HCT116 (cell line): ENCODE data around the gene FAM193A. TPM values are rescaled to one million over a fixed set of nuclear protein-coding genes. Genes with fewer than 3 reads are reported as not detected.

Experiments used
- ATAC-seq: fragments of 200-7000 bp; cut with Tn5 transposase; 2 replicates; pipeline ENCODE4 v1.9.1; 2020; ENCODE audit warnings: mild to moderate bottlenecking, moderate library complexity
- BruUV-seq: library from RNA; stranded (reverse); fragments of 400-500 nt; replicated peaks from 2 replicates; lab custom pipeline; 2021; lab: Mats Ljungman, UMichigan
- CTCF ChIA-PET: fragments of 300-600 bp; sonication (Branson Sonifier 250); formaldehyde crosslinking; loops from one replicate; lab custom pipeline; 2021; ENCODE audit warnings: antibody characterized with exemption; lab: Charles Lee
- POLR2A ChIA-PET: fragments of 300-600, 350-600 bp; sonication (Branson Sonifier 250); formaldehyde crosslinking; loops from one replicate; lab custom pipeline; 2021; ENCODE audit warnings: antibody characterized with exemption; lab: Charles Lee
- RAD21 ChIA-PET, 2 experiments: fragments of 300-600 bp; sonication (Branson Sonifier 250); formaldehyde crosslinking; loops; one replicate each; lab custom pipeline; 2023; ENCODE audit warnings: low total read pairs in 2 of 2; ENCODE audit not compliant: uncharacterized antibody in 2 of 2, unreplicated experiment in 2 of 2, low non-redundant PET in 1 of 2; lab: Charles Lee
- DNase-seq: peaks from one replicate; pipeline ENCODE4 v3.0.0-alpha.2; 2010; ENCODE audit warnings: low read depth, low spot score
- H2AFZ ChIP-seq: fragments of 200-600 bp; shearing (Covaris generic), sonication (generic); 2 replicates; pipeline ENCODE4 v1.6.1; 2017; ENCODE audit warnings: low read depth, mixed run types, mixed read lengths, antibody characterized with exemption, low read length; ENCODE audit not compliant: poor library complexity, severe bottlenecking
- H3K27ac ChIP-seq: 2 replicates; pipeline ENCODE4 v1.5.1; 2012; ENCODE audit warnings: low read depth, low read length
- H3K27me3 ChIP-seq: fragments of 200-600 bp; sonication (generic); 2 replicates; pipeline ENCODE4 v1.6.1; 2016; ENCODE audit warnings: mixed run types, low read length, mixed read lengths; ENCODE audit not compliant: insufficient read depth
- H3K36me3 ChIP-seq, 2 experiments: fragments of 200-500 bp in 1 of 2; fragments of 200-600 bp in 1 of 2; sonication (Bioruptor generic) in 1 of 2; sonication (generic) in 1 of 2; 2 replicates each; pipeline versions ENCODE4 v1.5.1 to v1.6.1; 2014 to 2016; ENCODE audit warnings: low read length in 2 of 2, inconsistent platforms in 1 of 2, mixed read lengths in 1 of 2, mixed run types in 1 of 2; ENCODE audit not compliant: insufficient read depth in 2 of 2, control insufficient read depth in 1 of 2
- H3K4me1 ChIP-seq, 2 experiments: fragments of 200-600 bp in 1 of 2; sonication (generic) in 1 of 2; 2 replicates each; pipeline versions ENCODE4 v1.5.1 to v1.6.1; 2012 to 2017; ENCODE audit warnings: low read length in 2 of 2, inconsistent platforms in 1 of 2, mild to moderate bottlenecking in 1 of 2, mixed read lengths in 1 of 2, mixed run types in 1 of 2, moderate library complexity in 1 of 2; ENCODE audit not compliant: insufficient read depth in 2 of 2, control insufficient read depth in 1 of 2
- H3K4me2 ChIP-seq: fragments of 200-600 bp; sonication (generic); 2 replicates; pipeline ENCODE4 v1.6.1; 2017; ENCODE audit warnings: mixed run types, low read length, mixed read lengths
- H3K4me3 ChIP-seq, 2 experiments: fragments of 200-600 bp in 1 of 2; sonication (generic) in 1 of 2; replicated peaks in 1 of 2; 2 replicates each; pipeline ENCODE4 v1.5.1; 2011 to 2016; ENCODE audit warnings: low read length in 2 of 2, control low read depth in 1 of 2, low read depth in 1 of 2, mild to moderate bottlenecking in 1 of 2, mixed read lengths in 1 of 2, mixed run types in 1 of 2
- H3K79me2 ChIP-seq: fragments of 200-600 bp; sonication (generic); 2 replicates; pipeline ENCODE4 v1.6.1; 2017; ENCODE audit warnings: mild to moderate bottlenecking, mixed run types, low read length, moderate library complexity, mixed read lengths; ENCODE audit not compliant: insufficient read depth
- H3K9ac ChIP-seq: fragments of 200-600 bp; sonication (generic); 2 replicates; pipeline ENCODE4 v1.6.1; 2016; ENCODE audit warnings: low read length, mixed read lengths
- H3K9me2 ChIP-seq: fragments of 200-600 bp; sonication (generic), shearing (Covaris generic); 2 replicates; pipeline ENCODE4 v1.6.1; 2017; ENCODE audit warnings: mixed run types, mild to moderate bottlenecking, moderate library complexity; ENCODE audit not compliant: insufficient read depth
- H3K9me3 ChIP-seq, 2 experiments: fragments of 200-500 bp in 1 of 2; fragments of 200-600 bp in 1 of 2; sonication (Bioruptor generic) in 1 of 2; sonication (generic) in 1 of 2; 2 replicates each; pipeline ENCODE4 v1.6.1; 2014 to 2017; ENCODE audit warnings: low read length in 2 of 2, mixed read lengths in 2 of 2, inconsistent platforms in 1 of 2, low read depth in 1 of 2, mild to moderate bottlenecking in 1 of 2, mixed run types in 1 of 2, moderate library complexity in 1 of 2; ENCODE audit not compliant: control insufficient read depth in 1 of 2, insufficient read depth in 1 of 2
- H4K20me1 ChIP-seq: fragments of 200-600 bp; sonication (generic), shearing (Covaris generic); 2 replicates; pipeline ENCODE4 v1.6.1; 2017; ENCODE audit warnings: mixed run types, mild to moderate bottlenecking, moderate library complexity; ENCODE audit not compliant: insufficient read depth
- ATF3 ChIP-seq: IDR thresholded peaks from 2 replicates; pipeline ENCODE4 v1.6.1; 2012
- CEBPB ChIP-seq: IDR thresholded peaks from 2 replicates; pipeline ENCODE4 v1.6.1; 2012; ENCODE audit warnings: low read depth
- CTCF ChIP-seq, 3 experiments: fragments of 200-600 bp in 1 of 3; sonication (generic) in 1 of 3; IDR thresholded peaks in 2 of 3; conservative IDR thresholded peaks in 1 of 3; 2 replicates each; pipeline ENCODE4 v1.5.1; 2012 to 2017; ENCODE audit warnings: low read depth in 2 of 3, low read length in 2 of 3, antibody characterized with exemption in 1 of 3, borderline replicate concordance in 1 of 3, control low read depth in 1 of 3, mild to moderate bottlenecking in 1 of 3, mixed read lengths in 1 of 3, mixed run types in 1 of 3, moderate library complexity in 1 of 3; ENCODE audit not compliant: insufficient read depth in 1 of 3
- EGR1 ChIP-seq: IDR thresholded peaks from 2 replicates; pipeline ENCODE4 v1.6.1; 2012; ENCODE audit warnings: low read depth
- EZH2phosphoT487 ChIP-seq: fragments of 200-600 bp; IDR thresholded peaks from 2 replicates; pipeline ENCODE4 v1.6.1; 2018; ENCODE audit warnings: antibody characterized with exemption, borderline replicate concordance
- REST ChIP-seq: IDR thresholded peaks from 2 replicates; pipeline ENCODE4 v1.6.1; 2012; ENCODE audit warnings: low read depth
- TCF7L2 ChIP-seq: IDR thresholded peaks from 2 replicates; pipeline ENCODE4 v1.7.0; 2011; ENCODE audit warnings: borderline replicate concordance, inconsistent platforms; ENCODE audit not compliant: insufficient read depth, insufficient read length; ENCODE audit errors: extremely low read depth
- YY1 ChIP-seq: IDR thresholded peaks from 2 replicates; pipeline ENCODE4 v1.6.1; 2011; ENCODE audit warnings: low read length, low read depth, moderate library complexity, mild to moderate bottlenecking; ENCODE audit not compliant: insufficient replicate concordance; ENCODE audit errors: extremely low read depth
- ZBTB33 ChIP-seq: IDR thresholded peaks from 2 replicates; pipeline ENCODE4 v1.6.1; 2011; ENCODE audit warnings: mild to moderate bottlenecking, low read length, moderate library complexity; ENCODE audit not compliant: insufficient replicate concordance; ENCODE audit errors: extremely low read depth
- ZFX ChIP-seq: fragments of 450-650 bp; IDR thresholded peaks from 2 replicates; pipeline ENCODE4 v1.6.1; 2017
- intact Hi-C: fragments of 100-400 bp; cut with micrococcal nuclease; formaldehyde crosslinking; loops from 2 replicates; pipeline ENCODE4 v1.10.0; 2022
- total RNA-seq: library from RNA; stranded (reverse); gene quantifications from one replicate; pipeline ENCODE4 v1.2.1, GENCODE V29; 2021; ENCODE audit not compliant: unreplicated experiment

The FAM193A gene
- total RNA-seq, 1 experiment from 2014 or later = 15.7 TPM

GRCh38 chr4:2595436-2595835 lies 59.0 kb downstream of the FAM193A start:
- Histone ChIP-seq H4K20me1 (no peaks in the 10 kb centered on the region), H3K9me2 (no peaks in the 10 kb centered on the region), H3K4me2 (no peak overlapping the region), H3K27ac (no peak overlapping the region), H3K79me2 (peaks cover 97% of the 10 kb centered on the region), H3K4me1 (peaks cover 0 to 14% of the 10 kb centered on the region in 2 experiments; a peak in 2 of 4 replicates)
- intact Hi-C loops = no loop called here
- no TSS peak for BruUV-seq
- ChIA-PET CTCF (no interaction called here), RAD21 (no interaction called here)
- no peak for DNase-seq
- TF ChIP-seq ZFX = no peak
- TF ChIP-seq YY1 = no peak
- TF ChIP-seq EZH2phosphoT487 = no peak
- no peak for TF ChIP-seq ATF3
- TF ChIP-seq ZBTB33 = no peak
- no peak for TF ChIP-seq EGR1
- no peak for TF ChIP-seq CTCF (IDR thresholded peaks at IDR 0.05 in 2 of 3, conservative IDR thresholded peaks at IDR 0.05 in 1 of 3; ENCODE audit: borderline replicate concordance in 1 of 3, insufficient read depth in 1 of 3, low read depth in 2 of 3, low read length in 2 of 3)
- TF ChIP-seq TCF7L2 = no peak
- TF ChIP-seq REST = no peak
- TF ChIP-seq CEBPB = no peak
- TF ChIP-seq, all 23 proteins: peak for 0
- Histone ChIP-seq H2AFZ (no peak overlapping the region), H3K9ac (no peak overlapping the region), H3K27me3 (no peaks in the 10 kb centered on the region), H3K4me3 (no peak overlapping the region), H3K36me3 (no peaks in the 10 kb centered on the region), H3K9me3 (no peaks in the 10 kb centered on the region)
- POLR2A ChIA-PET = no interaction called here
- no peak for ATAC-seq
